ENCODE data around the gene SYT12. TPM values are rescaled to one million over a fixed set of nuclear protein-coding genes. Genes with fewer than 3 reads are reported as not detected.

Gene SYT12
- total and polyA plus RNA-seq, 7 donors: under 0.01 to 1.1 (median 0.92) TPM; not detected in 4

GRCh38 chr11:66996609-66997273, 26.2 kb upstream of the SYT12 start:
- Histone ChIP-seq H3K27me3 (no peaks in the 10 kb centered on the region), H3K4me1 (no peaks in the 10 kb centered on the region), H3K4me3 (no peak overlapping the region), H3K9me3 (no peaks in the 10 kb centered on the region), H3K36me3 (no peaks in the 10 kb centered on the region), H3K27ac (no peak overlapping the region)
- intact Hi-C loops (cut with DNase I): no loop called here
- TF ChIP-seq CTCF (IDR thresholded peaks at IDR 0.05) (no peak), EP300 (IDR thresholded peaks at IDR 0.05) (no peak), POLR2AphosphoS5 (IDR thresholded peaks at IDR 0.05) (no peak), POLR2A (IDR thresholded peaks at IDR 0.05) (no peak)
- DNase-seq: no peak
- 71 to 77% methylated on average over 8 of the region's 8 CpGs for WGBS, 2 donors

GRCh38 chr11:66999555-66999954, 23.4 kb upstream of the SYT12 start:
- Histone ChIP-seq H3K27me3 (no peaks in the 10 kb centered on the region), H3K4me3 (no peak overlapping the region), H3K36me3 (no peaks in the 10 kb centered on the region), H3K9me3 (no peaks in the 10 kb centered on the region), H3K27ac (no peak overlapping the region), H3K4me1 (no peaks in the 10 kb centered on the region)
- intact Hi-C loops (cut with DNase I): no loop called here
- no peak for DNase-seq
- TF ChIP-seq CTCF (IDR thresholded peaks at IDR 0.05) (no peak), POLR2AphosphoS5 (IDR thresholded peaks at IDR 0.05) (no peak), POLR2A (IDR thresholded peaks at IDR 0.05) (no peak), EP300 (IDR thresholded peaks at IDR 0.05) (no peak)
- WGBS, 2 donors: 88 to 94% methylated on average over 7 of the region's 7 CpGs

- DNase-seq: no peak
- intact Hi-C loops (cut with DNase I): no loop called here
- Histone ChIP-seq H3K4me3 (no peak overlapping the region), H3K4me1 (no peaks in the 10 kb centered on the region), H3K27me3 (no peaks in the 10 kb centered on the region), H3K27ac (no peak overlapping the region), H3K36me3 (no peaks in the 10 kb centered on the region), H3K9me3 (no peaks in the 10 kb centered on the region)
- WGBS, 2 donors: 91 to 95% methylated on average over 5 of the region's 5 CpGs
- TF ChIP-seq CTCF (IDR thresholded peaks at IDR 0.05) (no peak), POLR2A (IDR thresholded peaks at IDR 0.05) (no peak), EP300 (IDR thresholded peaks at IDR 0.05) (no peak), POLR2AphosphoS5 (IDR thresholded peaks at IDR 0.05) (no peak)
These were observed 21.6 kb upstream of the SYT12 start for GRCh38 chr11:67001332-67001731.

- Histone ChIP-seq H3K4me1 (no peaks in the 10 kb centered on the region), H3K36me3 (no peaks in the 10 kb centered on the region), H3K9me3 (no peaks in the 10 kb centered on the region), H3K27me3 (no peaks in the 10 kb centered on the region), H3K4me3 (no peak overlapping the region), H3K27ac (no peak overlapping the region)
- no peak for TF ChIP-seq POLR2AphosphoS5 (IDR thresholded peaks at IDR 0.05)
- TF ChIP-seq CTCF (IDR thresholded peaks at IDR 0.05): no peak
- no peak for TF ChIP-seq EP300 (IDR thresholded peaks at IDR 0.05)
- TF ChIP-seq POLR2A (IDR thresholded peaks at IDR 0.05): no peak
- no peak for DNase-seq
- 66 to 76% methylated on average over 8 of the region's 8 CpGs for WGBS, 2 donors
- intact Hi-C loops (cut with DNase I): no loop called here
These were observed 20.5 kb upstream of the SYT12 start for GRCh38 chr11:67002297-67002913.

All from sigmoid colon (tissue), 7 donors.